DMS79 (cell line): ENCODE data around the gene GMCL2.

Experiments used
- DNase-seq: peaks from one replicate; lab custom pipeline; 2025; lab: John Stamatoyannopoulos, UW

Gene GMCL2

GRCh38 chr5:178143246-178143645 lies 43.9 kb downstream of the GMCL2 start:
- no peak for DNase-seq

- no peak for DNase-seq
Observed at GRCh38 chr5:178142642-178143041, 44.5 kb downstream of the GMCL2 start.

- DNase-seq, result no peak
Observed at GRCh38 chr5:178141550-178141949, 45.6 kb downstream of the GMCL2 start.

DNA sequence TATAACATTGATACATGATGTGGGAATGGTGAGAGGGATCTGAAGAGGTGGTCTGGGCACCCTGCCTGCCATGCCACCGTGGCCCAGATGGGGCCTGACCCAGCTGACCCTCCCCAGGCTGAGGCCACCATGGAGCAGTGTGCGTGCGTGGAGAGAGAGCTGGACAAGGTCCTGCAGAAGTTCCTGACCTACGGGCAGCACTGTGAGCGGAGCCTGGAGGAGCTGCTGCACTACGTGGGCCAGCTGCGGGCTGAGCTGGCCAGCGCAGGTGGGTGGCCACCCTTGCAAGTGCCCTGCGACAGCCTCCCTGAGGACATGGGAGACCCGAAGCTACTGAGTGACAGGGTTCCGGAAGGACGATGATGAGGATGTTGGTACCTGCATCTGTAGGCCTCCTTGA lies 49.2 kb downstream of the GMCL2 start:
- DNase-seq, result no peak

DNA sequence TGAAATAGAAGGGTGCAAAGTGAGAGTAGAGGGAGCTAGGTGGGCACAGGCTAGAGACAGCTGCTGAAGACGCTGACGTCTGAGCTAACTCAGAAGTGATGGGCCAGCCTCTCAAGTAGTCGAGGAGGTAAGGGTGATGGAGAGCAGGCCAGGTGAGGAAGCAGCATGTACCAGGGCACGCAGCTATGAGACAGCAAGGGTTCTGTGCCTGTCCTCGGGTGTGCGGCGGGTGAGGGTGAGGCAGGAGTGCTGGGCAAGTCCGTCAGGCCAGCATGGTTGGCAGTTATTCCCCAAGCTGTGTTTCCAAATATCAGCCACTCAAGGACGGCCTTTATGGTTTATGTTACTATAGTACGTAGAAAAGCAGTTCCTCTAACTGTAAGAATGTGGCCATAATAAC lies 50.2 kb downstream of the GMCL2 start:
- no peak for DNase-seq
